Measurements from ENCODE around the gene KCNK6. TPM values are rescaled to one million over a fixed set of nuclear protein-coding genes. Genes with fewer than 3 reads are reported as not detected.
A peak's percentile ranks its signal among the peaks of the same experiment; 100 is the strongest.

The KCNK6 gene
- total RNA-seq, 1 donor from 2014 or later = 15.8 TPM

- H3K4me3 Mint-ChIP-seq (ENCODE audit: unreplicated experiment) = peak overlapping the region; percentile 75
- no peaks in the 10 kb centered on the region for H3K9me3 Mint-ChIP-seq (ENCODE audit: unreplicated experiment)
- DNase-seq (ENCODE audit: low spot score) = no peak
- H3K27ac Mint-ChIP-seq (ENCODE audit: unreplicated experiment) = no peak overlapping the region
- no peaks in the 10 kb centered on the region for H3K4me1 Mint-ChIP-seq (ENCODE audit: unreplicated experiment)
- H3K27me3 Mint-ChIP-seq (ENCODE audit: unreplicated experiment) = peaks cover 2% of the 10 kb centered on the region
- peaks cover 15% of the 10 kb centered on the region for H3K36me3 Mint-ChIP-seq (ENCODE audit: low read depth, unreplicated experiment)
- no peak for TF ChIP-seq CTCF (IDR thresholded peaks at IDR 0.05; ENCODE audit: unreplicated experiment)
These were observed 9.4 kb upstream of the KCNK6 start for GRCh38 chr19:38310279-38310670.

- no peak for DNase-seq (ENCODE audit: low spot score)
- H3K4me3 Mint-ChIP-seq (ENCODE audit: unreplicated experiment) = no peak overlapping the region
- H3K9me3 Mint-ChIP-seq (ENCODE audit: unreplicated experiment) = no peaks in the 10 kb centered on the region
- peaks cover 2% of the 10 kb centered on the region for H3K27me3 Mint-ChIP-seq (ENCODE audit: unreplicated experiment)
- no peaks in the 10 kb centered on the region for H3K4me1 Mint-ChIP-seq (ENCODE audit: unreplicated experiment)
- peaks cover 15% of the 10 kb centered on the region for H3K36me3 Mint-ChIP-seq (ENCODE audit: low read depth, unreplicated experiment)
- H3K27ac Mint-ChIP-seq (ENCODE audit: unreplicated experiment) = no peak overlapping the region
- no peak for TF ChIP-seq CTCF (IDR thresholded peaks at IDR 0.05; ENCODE audit: unreplicated experiment)
These were observed 8.7 kb upstream of the KCNK6 start for GRCh38 chr19:38310986-38311385.

GRCh38 chr19:38315657-38316476, 3.8 kb upstream of the KCNK6 start, which contains the start of gene YIF1B:
Gene YIF1B, minus strand, starts transcription at chr19:38315947. Its CDS starts 30 bp downstream, at chr19:38315917.
- TF ChIP-seq CTCF (IDR thresholded peaks at IDR 0.05; ENCODE audit: unreplicated experiment) = no peak
- H3K9me3 Mint-ChIP-seq (ENCODE audit: unreplicated experiment) = no peaks in the 10 kb centered on the region
- H3K4me1 Mint-ChIP-seq (ENCODE audit: unreplicated experiment) = peaks cover 24% of the 10 kb centered on the region
- DNase-seq (ENCODE audit: low spot score) = peak; percentile 91
- H3K4me3 Mint-ChIP-seq (ENCODE audit: unreplicated experiment) = peak within 1 kb of the TSS; percentile 95
- peaks cover 14% of the 10 kb centered on the region for H3K27me3 Mint-ChIP-seq (ENCODE audit: unreplicated experiment)
- peaks cover 5% of the 10 kb centered on the region for H3K36me3 Mint-ChIP-seq (ENCODE audit: low read depth, unreplicated experiment)
- no peak within 1 kb of the TSS for H3K27ac Mint-ChIP-seq (ENCODE audit: unreplicated experiment)

GRCh38 chr19:38316477-38317067, 3.1 kb upstream of the KCNK6 start:
- no peak for DNase-seq (ENCODE audit: low spot score)
- Mint-ChIP-seq H3K27me3 (ENCODE audit: unreplicated experiment) (peaks cover 17% of the 10 kb centered on the region), H3K27ac (ENCODE audit: unreplicated experiment) (peak overlapping the region; percentile 37), H3K36me3 (ENCODE audit: low read depth, unreplicated experiment) (peaks cover 5% of the 10 kb centered on the region), H3K4me1 (ENCODE audit: unreplicated experiment) (peaks cover 31% of the 10 kb centered on the region), H3K9me3 (ENCODE audit: unreplicated experiment) (no peaks in the 10 kb centered on the region), H3K4me3 (ENCODE audit: unreplicated experiment) (peak overlapping the region; percentile 77)
- no peak for TF ChIP-seq CTCF (IDR thresholded peaks at IDR 0.05; ENCODE audit: unreplicated experiment)

GRCh38 chr19:38317104-38317612, 2.5 kb upstream of the KCNK6 start:
- DNase-seq (ENCODE audit: low spot score) = no peak
- peak overlapping the region; percentile 77 for H3K4me3 Mint-ChIP-seq (ENCODE audit: unreplicated experiment)
- no peak for TF ChIP-seq CTCF (IDR thresholded peaks at IDR 0.05; ENCODE audit: unreplicated experiment)
- H3K4me1 Mint-ChIP-seq (ENCODE audit: unreplicated experiment) = peaks cover 37% of the 10 kb centered on the region
- peak overlapping the region; percentile 37 for H3K27ac Mint-ChIP-seq (ENCODE audit: unreplicated experiment)
- H3K27me3 Mint-ChIP-seq (ENCODE audit: unreplicated experiment) = peaks cover 18% of the 10 kb centered on the region
- H3K36me3 Mint-ChIP-seq (ENCODE audit: low read depth, unreplicated experiment) = peaks cover 5% of the 10 kb centered on the region
- H3K9me3 Mint-ChIP-seq (ENCODE audit: unreplicated experiment) = no peaks in the 10 kb centered on the region
